ENCODE data around the gene SLC8A2. TPM values are rescaled to one million over a fixed set of nuclear protein-coding genes. Genes with fewer than 3 reads are reported as not detected.

Gene SLC8A2
- total RNA-seq, 2 experiments from 2014 or later: 0.18 to 0.43 TPM

DNA sequence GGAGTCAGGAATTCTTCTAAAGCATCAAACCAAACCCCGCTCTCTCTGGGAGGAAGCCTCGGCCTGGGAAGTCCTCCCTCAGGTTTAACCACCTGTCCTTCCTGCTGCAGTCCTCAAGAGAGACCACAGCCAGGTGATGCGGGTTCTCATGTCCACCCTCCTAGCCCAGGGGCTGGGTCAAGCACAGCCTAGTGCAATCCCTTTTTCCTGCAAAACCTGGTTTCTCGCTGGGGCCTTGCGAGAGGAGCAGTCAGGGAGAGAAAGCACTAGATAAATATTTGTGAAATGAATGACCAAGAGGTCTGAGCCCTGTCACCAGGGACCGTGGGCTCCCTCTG, 2.4 kb downstream of the SLC8A2 start:
- ATAC-seq (no peak), DNase-seq (no peak)
- ChIA-PET POLR2A (no interaction called here), CTCF (interaction anchor here (1.8 to 2.0 kb wide), 2 partner anchors 14 to 33 kb away, joined by 5 read pairs; partner anchors contain the start of gene KPTN)
- H3K27me3 Mint-ChIP-seq: peaks cover 42% of the 10 kb centered on the region
- no peaks in the 10 kb centered on the region for H3K36me3 Mint-ChIP-seq (ENCODE audit: low read depth)
- no peaks in the 10 kb centered on the region for H3K9me3 Mint-ChIP-seq
- peaks cover 11% of the 10 kb centered on the region for H3K4me1 Mint-ChIP-seq (ENCODE audit: low read depth)
- TF ChIP-seq, protein P1, sequence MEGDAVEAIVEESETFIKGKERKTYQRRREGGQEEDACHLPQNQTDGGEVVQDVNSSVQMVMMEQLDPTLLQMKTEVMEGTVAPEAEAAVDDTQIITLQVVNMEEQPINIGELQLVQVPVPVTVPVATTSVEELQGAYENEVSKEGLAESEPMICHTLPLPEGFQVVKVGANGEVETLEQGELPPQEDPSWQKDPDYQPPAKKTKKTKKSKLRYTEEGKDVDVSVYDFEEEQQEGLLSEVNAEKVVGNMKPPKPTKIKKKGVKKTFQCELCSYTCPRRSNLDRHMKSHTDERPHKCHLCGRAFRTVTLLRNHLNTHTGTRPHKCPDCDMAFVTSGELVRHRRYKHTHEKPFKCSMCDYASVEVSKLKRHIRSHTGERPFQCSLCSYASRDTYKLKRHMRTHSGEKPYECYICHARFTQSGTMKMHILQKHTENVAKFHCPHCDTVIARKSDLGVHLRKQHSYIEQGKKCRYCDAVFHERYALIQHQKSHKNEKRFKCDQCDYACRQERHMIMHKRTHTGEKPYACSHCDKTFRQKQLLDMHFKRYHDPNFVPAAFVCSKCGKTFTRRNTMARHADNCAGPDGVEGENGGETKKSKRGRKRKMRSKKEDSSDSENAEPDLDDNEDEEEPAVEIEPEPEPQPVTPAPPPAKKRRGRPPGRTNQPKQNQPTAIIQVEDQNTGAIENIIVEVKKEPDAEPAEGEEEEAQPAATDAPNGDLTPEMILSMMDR (IDR thresholded peaks at IDR 0.05): no peak
- no peak overlapping the region for H3K4me3 Mint-ChIP-seq
- intact Hi-C loops (cut with micrococcal nuclease): no loop called here
- no peak overlapping the region for H3K27ac Mint-ChIP-seq

DNA sequence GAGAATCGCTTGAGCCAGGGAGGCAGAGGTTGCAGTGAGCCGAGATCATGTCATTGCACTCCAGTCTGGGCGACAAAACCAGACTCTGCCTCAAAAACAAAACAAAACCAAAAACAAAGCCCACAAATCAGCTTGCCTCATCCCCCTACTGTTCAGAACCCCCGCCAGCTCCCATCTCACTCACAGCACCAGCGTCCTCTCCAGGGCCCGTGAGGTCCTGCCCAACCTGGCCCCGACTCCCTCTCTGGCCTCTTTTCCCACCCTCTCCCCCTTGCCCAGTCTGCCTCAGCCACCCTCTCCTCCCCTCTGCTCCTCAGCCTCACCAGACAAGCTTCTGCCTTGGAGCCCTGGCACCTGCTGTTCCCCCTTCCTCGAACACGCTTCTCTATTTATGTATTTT, 3.8 kb downstream of the SLC8A2 start:
- no peaks in the 10 kb centered on the region for H3K9me3 Mint-ChIP-seq
- no peak overlapping the region for H3K27ac Mint-ChIP-seq
- POLR2A ChIA-PET: interaction anchor here (1.1 kb wide), 1 partner anchor 17 kb away, joined by 3 read pairs; no protein-coding TSS in a partner anchor
- no peaks in the 10 kb centered on the region for H3K36me3 Mint-ChIP-seq (ENCODE audit: low read depth)
- H3K4me1 Mint-ChIP-seq (ENCODE audit: low read depth): peaks cover 11% of the 10 kb centered on the region
- H3K27me3 Mint-ChIP-seq: peaks cover 44% of the 10 kb centered on the region
- H3K4me3 Mint-ChIP-seq: no peak overlapping the region
- intact Hi-C loops (cut with micrococcal nuclease): no loop called here
- CTCF ChIA-PET: interaction anchor here (1.5 kb wide), 1 partner anchor 119 kb away, joined by 4 read pairs; the partner anchor contains the start of gene DHX34
- DNase-seq (no peak), ATAC-seq (no peak)
- TF ChIP-seq, protein P1 (IDR thresholded peaks at IDR 0.05): no peak

DNA sequence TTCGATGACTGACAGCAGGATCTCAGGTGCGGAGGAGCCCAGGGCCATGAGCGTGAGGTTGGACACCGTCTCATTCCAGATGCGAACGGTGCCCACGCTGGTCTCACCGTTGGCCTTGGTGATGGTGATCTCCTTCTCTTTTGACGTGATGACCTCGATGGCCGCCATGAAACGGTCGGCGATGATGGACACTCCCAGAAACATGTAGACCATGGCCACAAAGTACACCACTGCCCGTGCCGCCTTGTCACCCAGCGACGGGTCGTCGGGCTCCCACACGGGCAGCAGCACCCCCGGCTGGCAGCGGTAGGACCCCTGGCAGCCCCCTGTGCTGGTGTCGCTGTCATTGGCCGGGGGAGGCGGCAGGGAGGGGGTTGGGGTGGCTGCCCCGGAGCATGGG, 5.7 kb downstream of the SLC8A2 start:
- Mint-ChIP-seq H3K36me3 (ENCODE audit: low read depth) (no peaks in the 10 kb centered on the region), H3K9me3 (no peaks in the 10 kb centered on the region), H3K27me3 (peaks cover 44% of the 10 kb centered on the region), H3K4me1 (ENCODE audit: low read depth) (peaks cover 4% of the 10 kb centered on the region), H3K27ac (no peak overlapping the region), H3K4me3 (no peak overlapping the region)
- ATAC-seq (no peak), DNase-seq (no peak)
- POLR2A ChIA-PET: interaction anchor here (0.6 kb wide), 1 partner anchor 107 kb away, joined by 4 read pairs; no protein-coding TSS in a partner anchor
- intact Hi-C loops (cut with micrococcal nuclease): no loop called here
- TF ChIP-seq, protein P1 (IDR thresholded peaks at IDR 0.05): no peak
- CTCF ChIA-PET: no interaction called here

DNA sequence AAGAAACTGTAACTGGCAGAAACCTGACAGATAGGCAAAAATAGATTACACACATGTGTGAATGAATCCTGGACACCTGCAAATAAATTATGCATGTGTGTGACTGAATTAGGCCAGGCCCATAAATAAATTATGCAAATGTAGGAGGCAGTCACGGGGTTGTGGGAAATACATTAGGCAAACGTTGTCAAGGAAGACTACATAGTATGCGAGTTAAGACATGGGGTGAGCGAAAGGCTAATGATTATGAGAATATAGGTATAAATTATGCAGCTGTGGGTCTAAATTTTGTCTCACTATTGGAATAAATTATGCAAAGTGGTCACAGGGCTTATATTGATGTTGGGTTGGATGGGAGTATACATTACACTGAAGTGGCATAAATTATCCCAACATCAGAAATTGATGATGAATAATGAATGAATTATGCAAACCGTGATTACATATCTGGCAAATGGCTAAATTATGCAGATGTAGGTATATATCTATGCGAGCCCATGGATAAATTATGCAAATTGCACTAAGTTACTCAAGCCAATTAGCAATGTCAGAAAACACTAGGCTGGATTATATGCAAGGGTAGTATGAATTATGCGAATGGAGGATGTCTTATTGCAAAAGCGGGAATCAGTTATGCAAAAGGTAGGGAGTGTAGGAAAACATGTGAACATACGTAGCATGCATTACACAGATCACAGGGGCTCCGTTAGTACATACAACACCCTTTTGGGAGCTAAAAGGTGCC, 6.8 kb downstream of the SLC8A2 start:
- Mint-ChIP-seq H3K9me3 (no peaks in the 10 kb centered on the region), H3K27me3 (peaks cover 36% of the 10 kb centered on the region), H3K4me3 (no peak overlapping the region), H3K4me1 (ENCODE audit: low read depth) (no peaks in the 10 kb centered on the region), H3K36me3 (ENCODE audit: low read depth) (no peaks in the 10 kb centered on the region), H3K27ac (no peak overlapping the region)
- POLR2A ChIA-PET: no interaction called here
- DNase-seq (no peak), ATAC-seq (no peak)
- TF ChIP-seq, protein P1 (IDR thresholded peaks at IDR 0.05): no peak
- CTCF ChIA-PET: no interaction called here
- intact Hi-C loops (cut with micrococcal nuclease): no loop called here

DNA sequence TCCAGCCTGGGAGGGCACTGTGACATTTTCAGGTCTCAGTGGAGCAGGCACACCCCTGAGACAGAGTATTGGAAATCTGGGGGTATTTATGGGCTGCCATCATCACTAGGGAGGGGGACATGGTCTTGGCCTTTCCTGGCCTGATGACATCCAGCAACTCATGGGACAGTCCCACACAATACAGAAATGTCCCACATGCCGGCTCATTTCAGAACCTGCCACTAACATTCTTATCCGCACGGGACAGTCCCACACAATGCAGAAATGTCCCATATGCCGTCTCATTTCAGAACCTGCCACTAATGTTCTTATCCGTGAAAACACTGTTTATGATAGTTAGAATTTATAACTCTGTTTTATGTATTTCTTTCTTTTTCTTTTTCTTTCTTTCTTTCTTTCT, 9.8 kb downstream of the SLC8A2 start:
- intact Hi-C loops (cut with micrococcal nuclease): no loop called here
- POLR2A ChIA-PET: no interaction called here
- TF ChIP-seq, protein P1 (IDR thresholded peaks at IDR 0.05): no peak

More for the DNA sequence above, 9.8 kb downstream of the SLC8A2 start:
- Mint-ChIP-seq H3K4me1 (ENCODE audit: low read depth) (no peaks in the 10 kb centered on the region), H3K27me3 (peaks cover 26% of the 10 kb centered on the region), H3K36me3 (ENCODE audit: low read depth) (no peaks in the 10 kb centered on the region), H3K27ac (no peak overlapping the region), H3K4me3 (no peak overlapping the region), H3K9me3 (no peaks in the 10 kb centered on the region)
- DNase-seq (no peak), ATAC-seq (no peak)
- CTCF ChIA-PET: interaction anchor here (1.3 kb wide), 1 partner anchor 34 kb away, joined by 4 read pairs; no protein-coding TSS in a partner anchor

Measured in activated CD8-positive, alpha-beta T cell treated with anti-CD3 and anti-CD28 coated beads for 36 hours (primary cell).